Stimulated activated CD4-positive, alpha-beta T cell treated with anti-CD3 and anti-CD28 coated beads, Interleukin-2, amount 100 ng/mL, for 48 hours (primary cell): ENCODE data around the gene IRX4.

ENCODE experiments used
- DNase-seq, 2 donors: peaks; one replicate each; pipeline ENCODE4 v3.0.0-alpha.2; 2020

The IRX4 gene

DNA sequence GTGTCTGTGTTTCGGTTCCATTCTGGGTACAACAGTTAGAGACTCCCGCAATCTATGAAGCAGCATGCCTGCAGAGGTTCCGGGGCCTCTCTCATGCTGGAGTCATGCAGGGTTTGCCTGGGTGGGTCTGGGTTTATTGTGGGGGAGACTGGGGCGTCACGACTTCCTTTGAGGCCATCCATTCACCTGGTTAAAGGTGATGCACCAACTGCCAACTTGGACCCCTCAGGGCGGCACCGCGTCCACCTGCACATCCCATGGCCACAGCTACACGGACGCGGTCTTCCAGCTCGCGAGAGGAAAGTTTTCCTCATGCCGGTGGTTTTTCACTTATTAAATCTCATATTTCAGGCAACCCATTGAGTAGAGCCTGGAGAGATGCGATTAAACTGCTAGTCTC, 30.9 kb upstream of the IRX4 start:
- DNase-seq: no peak

DNA sequence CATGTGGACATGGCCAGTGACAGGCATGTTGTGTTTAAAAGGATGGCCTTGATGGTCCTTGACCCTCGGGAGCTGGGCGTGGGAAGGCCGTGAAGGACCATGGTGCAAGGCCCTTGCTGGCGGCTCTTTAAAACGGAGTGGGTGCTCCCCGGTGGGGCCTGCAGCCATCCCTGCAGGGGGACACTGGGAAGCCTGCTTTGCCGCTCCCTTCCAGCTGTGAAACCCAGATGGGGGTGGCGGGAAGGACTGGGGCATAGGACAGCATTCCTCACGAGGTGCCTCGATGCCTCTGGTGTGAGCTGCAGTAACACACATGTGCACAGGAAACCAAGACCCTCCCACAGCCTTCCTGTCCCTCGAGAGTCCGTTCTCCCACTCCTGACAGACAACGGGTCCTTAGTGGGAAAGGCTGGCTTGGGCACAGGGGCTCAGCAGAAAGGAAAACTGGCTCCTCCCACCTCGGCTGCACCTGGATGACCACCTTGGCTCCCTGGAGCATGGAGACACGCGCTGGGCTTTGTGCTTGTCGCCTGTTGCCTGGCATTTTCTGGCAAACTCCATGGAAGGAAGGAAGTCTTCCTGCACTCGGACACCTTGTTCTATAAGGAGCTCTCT, 30.3 kb upstream of the IRX4 start:
- no peak for DNase-seq

GRCh38 chr5:1911773-1912235, 29.1 kb upstream of the IRX4 start:
- no peak for DNase-seq

GRCh38 chr5:1910861-1911772, 28.4 kb upstream of the IRX4 start:
- DNase-seq: no peak

DNA sequence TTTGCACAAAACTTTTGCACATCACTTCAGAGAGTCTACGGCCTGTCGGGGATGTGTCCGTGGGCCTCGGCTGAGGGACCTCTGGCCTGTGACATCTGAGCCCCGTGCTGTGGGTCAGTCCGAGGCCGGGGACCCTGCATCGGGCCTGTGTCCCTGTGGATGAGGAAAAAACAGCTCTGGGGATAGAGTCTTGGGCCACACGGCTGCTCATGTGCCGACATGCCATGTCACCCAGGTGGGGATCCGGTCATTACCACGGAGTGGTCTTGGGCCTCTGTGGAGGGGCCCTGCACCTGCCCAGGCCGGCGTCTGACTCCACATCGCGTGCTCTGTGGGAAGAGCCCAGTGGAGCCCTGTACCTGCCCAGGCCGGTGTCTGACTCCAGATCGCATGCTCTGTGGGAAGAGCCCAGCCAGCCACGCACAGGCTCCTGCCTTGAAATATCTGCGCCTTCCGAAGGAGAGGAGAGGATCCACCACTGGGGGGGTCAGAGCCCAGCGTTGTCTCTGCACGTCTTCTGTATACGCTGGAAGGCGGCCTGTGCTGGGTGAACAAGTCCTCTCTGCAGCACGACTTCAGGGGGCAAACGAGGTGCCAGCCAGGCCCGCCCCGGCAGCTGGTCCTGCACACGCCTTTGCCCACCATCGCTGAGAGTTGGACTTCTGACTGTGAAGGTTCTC, 27.5 kb upstream of the IRX4 start:
- no peak for DNase-seq

- DNase-seq: no peak
Measured at GRCh38 chr5:1909346-1909985, 26.7 kb upstream of the IRX4 start.

- no peak for DNase-seq
Measured at GRCh38 chr5:1908931-1909330, 26.2 kb upstream of the IRX4 start.

- no peak for DNase-seq
Measured at GRCh38 chr5:1907616-1908015, 24.9 kb upstream of the IRX4 start.

GRCh38 chr5:1905108-1905507, 22.4 kb upstream of the IRX4 start:
- no peak for DNase-seq

- DNase-seq: no peak
Measured at GRCh38 chr5:1901983-1902382, 19.3 kb upstream of the IRX4 start.

DNA sequence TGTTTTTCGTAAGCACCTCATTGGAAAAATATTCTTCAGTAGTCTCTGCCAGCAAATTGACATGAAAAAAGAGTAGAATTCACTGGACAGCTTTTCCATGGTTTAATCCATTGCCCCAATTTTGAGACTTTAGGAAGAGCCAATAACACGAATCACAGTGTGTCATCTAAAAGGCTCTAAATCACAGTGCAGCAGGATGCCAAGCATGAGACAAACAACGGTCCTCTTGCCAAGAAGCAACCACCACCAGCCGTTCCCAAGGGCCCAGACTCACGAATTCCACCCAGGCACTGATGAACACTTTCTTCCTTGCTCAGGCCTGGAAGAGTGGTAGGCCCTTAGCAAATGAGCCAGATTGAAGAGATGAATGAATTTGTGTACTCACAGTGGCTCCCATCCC, 18.3 kb upstream of the IRX4 start:
- DNase-seq: no peak

DNA sequence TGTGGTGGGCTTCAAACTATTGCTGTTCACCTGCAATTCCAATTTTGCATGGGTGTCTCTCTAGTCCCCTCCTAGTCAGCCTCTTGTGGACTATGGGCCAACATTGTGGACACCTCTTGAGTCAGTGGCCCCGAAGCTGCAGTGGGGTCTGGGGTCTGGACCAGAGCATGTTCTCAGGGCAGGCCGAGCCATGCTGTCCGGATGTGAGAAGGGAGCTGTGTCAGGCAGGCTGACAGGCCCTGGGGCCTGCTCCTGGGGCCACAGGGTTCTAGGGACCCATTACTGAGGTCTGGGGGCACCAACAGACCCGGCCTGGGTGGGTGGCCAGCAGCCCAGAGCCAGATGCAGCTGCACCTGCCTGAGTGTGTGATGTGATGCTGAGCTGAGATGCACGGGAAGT, 16.5 kb upstream of the IRX4 start:
- DNase-seq: no peak

- DNase-seq: no peak
Measured at GRCh38 chr5:1897816-1898450, 15.2 kb upstream of the IRX4 start.

DNA sequence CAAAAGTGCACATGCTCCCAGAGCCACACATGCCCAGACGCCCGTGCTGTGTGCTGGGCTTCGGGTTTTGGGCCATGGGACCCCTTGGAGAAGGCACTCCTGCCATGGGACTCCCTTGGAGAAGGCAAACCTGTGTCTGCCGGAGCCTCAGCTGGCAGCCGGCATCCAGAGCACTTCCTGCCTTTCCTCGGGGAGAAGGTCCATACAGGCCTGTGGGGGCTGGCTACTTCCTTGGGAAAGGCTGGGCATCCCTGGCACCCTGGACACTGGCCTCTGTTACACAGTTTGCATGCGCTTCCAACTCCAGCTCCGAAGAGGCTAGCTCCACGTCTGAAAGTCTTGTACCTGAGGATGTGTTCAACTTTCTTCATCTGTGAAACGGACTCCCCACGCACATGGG, 14.7 kb upstream of the IRX4 start:
- no peak for DNase-seq

DNA sequence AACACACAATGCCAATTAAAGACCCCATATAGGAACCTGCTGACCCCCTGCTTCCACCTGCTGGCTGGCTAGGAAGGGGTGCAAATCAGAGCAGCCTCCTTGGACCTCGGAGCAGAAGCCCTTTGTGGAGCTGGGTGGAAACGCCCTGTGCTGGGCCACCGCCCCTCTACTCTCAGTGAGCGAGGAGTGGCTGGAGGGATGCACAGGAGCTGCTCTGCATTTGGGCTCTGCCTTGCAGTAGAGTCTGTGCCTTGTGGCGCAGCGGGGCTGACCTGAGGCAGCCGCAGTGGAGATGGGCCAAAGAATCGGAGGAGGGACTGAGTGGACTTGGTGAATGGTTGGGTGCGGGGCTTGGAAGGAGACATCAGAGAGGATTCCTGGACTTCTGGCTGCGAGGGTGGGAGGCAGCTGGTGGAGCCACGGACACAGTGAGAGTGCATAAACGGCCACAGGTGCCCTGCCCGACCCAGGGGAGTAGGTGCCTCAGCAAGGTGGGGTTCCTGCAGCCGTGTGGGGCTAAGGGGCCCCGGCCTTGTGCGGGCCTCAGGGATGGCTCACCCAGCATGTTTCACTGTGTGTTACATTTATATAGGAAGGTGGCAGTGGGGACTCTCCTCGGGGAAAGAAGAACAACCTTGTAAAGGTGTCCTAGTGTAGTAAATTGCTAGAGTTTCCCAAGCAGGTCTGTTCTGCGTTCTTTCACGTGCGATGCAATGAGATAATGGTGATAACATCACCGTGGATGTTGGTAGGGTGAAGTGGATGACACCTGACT, 14.1 kb upstream of the IRX4 start:
- no peak for DNase-seq

DNA sequence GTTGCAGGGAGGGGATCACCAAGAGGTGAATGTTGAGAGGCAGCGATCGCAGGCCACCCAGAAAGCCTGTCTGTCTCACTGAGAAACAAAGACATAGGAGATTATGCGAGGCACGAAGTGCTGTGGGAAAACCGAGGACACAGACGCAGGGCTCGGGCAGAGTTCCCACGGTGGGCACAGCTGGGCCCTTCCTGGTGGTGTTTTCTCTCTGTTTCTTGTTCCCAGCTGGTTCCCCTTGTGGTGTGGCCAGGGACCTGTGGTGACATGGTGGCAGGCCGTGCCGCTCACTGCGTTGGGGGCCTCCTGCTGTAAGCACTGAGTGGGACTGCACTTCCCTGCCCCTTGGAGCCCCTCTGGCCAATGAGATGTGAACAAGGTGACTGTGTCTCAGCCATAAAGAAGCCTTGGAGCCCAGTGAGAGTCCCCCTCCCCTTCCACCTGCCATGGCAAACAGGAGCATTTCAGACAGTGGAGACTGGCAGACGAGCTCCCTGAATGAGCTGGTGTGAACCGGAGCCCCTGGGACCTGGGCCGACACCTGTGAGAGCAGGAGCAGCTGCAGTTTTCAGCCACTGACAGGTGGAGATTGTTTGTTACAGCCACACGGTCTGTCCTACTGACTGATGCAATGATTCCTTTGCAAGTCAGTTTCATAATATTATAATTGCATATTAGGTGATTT, 13.2 kb upstream of the IRX4 start:
- no peak for DNase-seq

- DNase-seq: no peak
Measured at GRCh38 chr5:1894243-1894642, 11.5 kb upstream of the IRX4 start.

- DNase-seq: no peak
Measured at GRCh38 chr5:1893754-1894153, 11.0 kb upstream of the IRX4 start.

DNA sequence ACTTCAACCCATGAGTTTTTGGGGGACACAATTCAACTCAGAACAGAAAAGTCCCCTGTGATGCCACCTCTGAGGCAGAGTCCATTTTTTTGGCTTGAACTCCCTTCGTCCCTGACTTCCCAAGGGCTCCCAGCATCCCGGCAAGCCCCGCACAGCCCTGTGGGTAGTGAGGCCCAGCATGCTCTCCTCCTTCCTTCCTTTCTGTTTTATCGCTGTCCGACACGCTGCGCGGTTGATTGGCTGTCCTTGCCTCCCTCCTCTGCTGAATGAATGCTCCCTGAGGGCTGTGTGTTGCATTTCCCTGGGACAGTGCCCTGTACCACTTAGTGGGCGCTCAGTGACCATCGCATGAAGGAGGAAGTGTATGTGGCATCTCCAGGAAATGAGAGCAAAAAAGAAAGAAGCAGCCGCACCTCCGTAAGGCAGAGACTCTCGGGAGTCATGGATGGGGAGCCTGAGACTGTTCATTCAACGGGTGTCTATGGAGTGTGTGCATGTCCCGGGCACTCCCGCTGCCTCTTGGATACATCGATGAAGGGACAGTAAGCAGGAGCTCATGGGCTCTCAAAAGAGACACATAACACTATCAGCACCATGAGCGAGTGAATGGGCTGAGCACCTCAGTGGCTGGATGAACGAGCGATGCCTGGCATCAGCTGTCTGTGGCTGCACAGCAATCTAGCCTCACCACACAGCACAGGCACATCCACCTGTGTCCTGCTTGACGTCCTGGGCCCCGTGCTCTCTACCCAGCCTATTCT, 10.1 kb upstream of the IRX4 start:
- no peak for DNase-seq

- DNase-seq: no peak
Measured at GRCh38 chr5:1892211-1892610, 9.5 kb upstream of the IRX4 start.

GRCh38 chr5:1891391-1891790, 8.7 kb upstream of the IRX4 start:
- no peak for DNase-seq
